Tibial nerve (tissue), 3 donors: Measurements from ENCODE around the gene ATG12.

ENCODE experiments used
- CTCF ChIP-seq, 5 experiments: fragments of 200-600 bp in 3 of 5; fragments of 450-650 bp in 2 of 5; sonication (generic) in 3 of 5; IDR thresholded peaks; one replicate each; pipeline ENCODE4 v1.5.1; 2016 to 2019; ENCODE audit warnings: antibody characterized with exemption in 5 of 5, mild to moderate bottlenecking in 3 of 5, moderate library complexity in 2 of 5
- POLR2A ChIP-seq, 2 donors: fragments of 450-650 bp; IDR thresholded peaks; one replicate each; pipeline ENCODE4 v1.6.1; 2017; ENCODE audit warnings: antibody characterized with exemption in 2 of 2, mild to moderate bottlenecking in 2 of 2, moderate library complexity in 2 of 2

GRCh38 chr5:115796656-115797055, 44.7 kb downstream of the ATG12 start:
- no peak for TF ChIP-seq CTCF (IDR thresholded peaks at IDR 0.05)
- no peak for TF ChIP-seq POLR2A (IDR thresholded peaks at IDR 0.05)
